GM21360 (cell line): ENCODE measurements around the gene WDR33.
"Not testable (repeated sequence)": the region's sequence is repeated elsewhere in the genome, so short reads cannot be mapped to it uniquely, and the experiment has no call there.

Experiments used
- ATAC-seq: cut with Tn5 transposase; IDR thresholded peaks from one replicate; pipeline ENCODE4 v1.9.1; 2021; ENCODE audit warnings: mild to moderate bottlenecking, moderate library complexity; ENCODE audit not compliant: unreplicated experiment

WDR33 gene

DNA sequence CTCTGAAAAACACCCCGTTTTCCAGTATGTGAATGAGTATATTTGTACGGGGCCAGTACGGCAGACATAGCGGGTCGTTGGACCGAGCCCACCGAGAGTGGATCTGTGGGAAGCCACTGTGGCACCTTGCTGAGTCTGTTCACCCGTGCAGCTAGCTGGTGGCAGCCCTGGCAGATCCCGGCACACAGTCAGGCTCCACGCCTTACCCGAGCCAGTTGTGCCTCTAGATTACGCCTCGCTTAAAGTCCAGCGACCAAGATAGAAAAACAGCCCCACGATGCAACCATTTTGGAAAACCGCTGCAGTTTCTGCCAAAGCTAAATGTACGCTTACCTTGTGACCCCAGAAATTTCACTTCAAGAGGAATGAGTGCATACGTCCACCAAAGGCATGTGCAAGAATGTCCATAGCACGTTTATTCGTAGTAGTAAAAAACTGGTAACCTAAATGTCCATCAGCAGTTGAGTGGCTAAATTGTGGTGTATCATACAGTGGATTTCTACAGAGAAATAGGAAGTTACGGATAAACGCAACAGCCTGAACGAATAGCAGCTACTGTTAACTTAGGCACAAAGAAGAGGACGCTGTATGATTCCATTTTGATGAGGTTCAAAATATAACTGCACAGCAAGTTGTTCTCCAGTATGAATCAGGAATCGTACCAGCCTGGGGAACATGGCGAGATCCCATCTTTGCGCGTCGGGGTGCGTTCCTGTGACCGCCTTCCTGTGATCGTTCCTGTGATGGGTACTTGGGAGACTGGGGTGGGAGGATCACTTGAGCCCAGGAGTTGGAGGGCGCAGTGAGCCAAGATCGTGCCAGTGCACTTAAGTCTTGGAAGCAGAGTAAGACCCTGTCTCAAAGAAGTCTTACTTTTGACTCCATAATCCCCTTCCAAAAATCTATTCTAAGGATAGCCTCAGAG is 688 bp upstream of the WDR33 start:
- ATAC-seq, result peak; percentile 34

DNA sequence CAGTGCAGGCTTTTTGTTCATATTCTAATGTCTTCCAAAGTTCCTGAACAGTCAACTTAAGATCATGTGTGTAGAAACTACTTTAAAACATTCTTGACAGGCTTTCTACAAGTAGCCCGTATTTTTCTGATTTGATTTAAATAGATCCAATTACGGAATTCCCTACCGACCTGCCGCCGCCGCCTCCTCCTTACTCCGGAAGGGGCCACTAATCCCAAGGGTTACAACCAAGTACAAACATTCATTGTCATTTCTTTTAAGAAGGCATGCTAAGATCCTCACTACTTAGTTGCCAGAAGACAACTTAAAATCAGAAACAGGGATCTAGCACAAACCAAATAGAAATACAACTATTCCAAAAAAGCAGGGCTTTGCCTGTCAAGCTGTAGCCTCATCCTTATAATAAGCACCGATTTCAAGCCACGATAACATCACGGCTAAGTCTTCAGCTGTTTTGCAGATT is 784 bp downstream of the WDR33 start:
- ATAC-seq, result no peak

DNA sequence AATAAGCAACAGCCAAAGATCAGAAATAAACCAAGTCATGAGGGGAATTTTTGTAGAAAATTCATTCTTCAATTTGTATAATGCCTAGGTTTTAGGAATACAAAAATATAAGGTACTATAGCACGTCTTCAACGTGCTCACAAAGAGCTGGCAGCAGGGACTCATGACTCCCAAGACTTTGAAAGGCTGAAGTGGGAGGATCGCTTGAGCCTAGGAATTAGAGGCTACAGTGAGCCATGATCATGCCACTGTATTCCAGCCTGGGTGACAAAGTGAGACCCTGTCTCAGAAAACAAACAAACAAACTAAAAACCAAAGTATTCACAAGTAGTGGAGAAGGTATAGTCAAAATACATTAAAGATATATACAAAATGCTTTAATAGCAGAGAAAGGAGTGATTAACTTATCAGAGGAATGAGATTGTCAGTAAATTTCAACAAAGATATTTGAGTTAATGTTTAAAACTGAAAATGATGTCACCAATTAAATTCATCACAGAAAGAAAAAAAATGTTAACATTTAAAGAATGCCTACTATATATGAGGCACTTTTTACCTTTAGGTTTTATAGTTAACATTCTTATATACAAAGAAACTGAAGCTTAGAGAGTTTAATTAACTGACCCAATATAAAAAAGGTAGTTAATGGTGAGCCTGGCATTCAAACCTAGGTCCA is 3.2 kb downstream of the WDR33 start:
- ATAC-seq, result no peak

DNA sequence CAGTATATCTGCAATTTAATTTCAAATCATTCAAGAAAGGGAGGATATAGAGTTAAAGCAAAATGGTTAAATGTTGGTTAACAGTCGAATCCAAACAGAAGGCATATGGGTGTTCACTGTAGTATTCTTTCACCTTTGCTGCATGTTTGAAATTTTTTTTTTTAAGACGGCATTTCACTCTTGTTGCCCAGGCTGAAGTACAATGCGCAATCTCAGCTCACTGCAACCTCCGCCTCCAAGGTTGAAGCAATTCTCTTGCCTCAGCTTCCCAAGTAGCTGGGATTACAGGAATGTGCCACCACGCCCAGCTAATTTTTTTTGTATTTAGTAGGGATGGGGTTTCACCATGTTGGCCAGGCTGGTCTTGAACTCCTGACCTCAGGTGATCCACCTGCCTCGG is 4.1 kb downstream of the WDR33 start:
- ATAC-seq, result not testable (repeated sequence)

DNA sequence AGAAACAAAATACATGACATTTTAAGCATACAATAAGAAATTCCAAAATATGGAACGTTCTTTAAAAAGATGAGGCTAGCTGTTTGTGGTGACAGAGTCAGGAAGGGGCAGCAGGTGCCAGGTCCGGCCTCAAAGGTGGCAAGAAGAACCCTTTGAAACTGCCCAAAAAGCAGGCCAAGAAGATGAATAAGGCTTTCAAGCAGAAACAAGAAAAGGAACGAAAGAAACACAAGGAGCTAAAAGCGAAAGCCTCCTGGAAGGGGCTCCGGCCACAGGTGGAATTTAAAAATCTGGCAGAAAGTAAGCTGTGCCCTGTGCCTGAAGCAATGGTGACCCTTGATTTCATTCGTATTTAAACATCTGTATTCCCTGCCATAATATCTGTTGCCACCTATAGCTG is 5.5 kb downstream of the WDR33 start:
- no peak for ATAC-seq

DNA sequence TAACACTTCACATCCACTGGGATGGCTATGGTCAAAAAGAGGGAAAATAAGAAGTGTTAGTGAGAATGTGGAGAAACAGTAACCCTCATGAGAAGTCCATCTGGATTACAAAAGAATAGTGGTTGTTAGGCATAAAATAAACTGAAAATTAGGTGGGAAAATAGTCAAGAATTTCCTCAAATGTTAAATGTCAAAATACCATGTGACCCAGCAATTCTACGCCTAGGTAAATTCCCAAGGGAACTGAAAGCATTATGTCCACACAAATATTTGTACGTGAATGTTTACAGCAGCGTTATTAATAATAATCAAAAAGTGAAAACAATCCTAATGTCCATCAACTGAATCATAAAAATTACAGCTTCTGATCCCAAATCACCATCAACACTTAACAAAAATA is 11.0 kb downstream of the WDR33 start:
- no peak for ATAC-seq

DNA sequence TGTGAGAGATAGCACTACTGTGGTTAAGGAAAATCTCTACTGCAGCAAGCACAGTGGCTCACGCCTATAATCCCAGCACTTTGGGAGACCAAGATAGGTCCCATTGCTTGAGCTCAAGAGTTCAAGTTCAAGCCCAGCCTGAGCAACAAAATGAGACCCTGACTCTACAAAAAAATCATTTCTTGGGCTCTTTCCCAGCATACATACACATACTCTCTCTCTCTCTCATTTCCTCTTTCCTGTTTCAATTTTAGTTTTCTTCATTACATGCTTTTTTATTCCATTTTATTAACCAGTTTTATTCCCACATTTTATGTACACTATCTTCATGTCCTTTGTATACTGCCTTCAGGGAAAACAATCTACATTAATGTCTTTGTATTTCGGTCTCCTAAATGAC is 14.6 kb downstream of the WDR33 start:
- ATAC-seq, result no peak

DNA sequence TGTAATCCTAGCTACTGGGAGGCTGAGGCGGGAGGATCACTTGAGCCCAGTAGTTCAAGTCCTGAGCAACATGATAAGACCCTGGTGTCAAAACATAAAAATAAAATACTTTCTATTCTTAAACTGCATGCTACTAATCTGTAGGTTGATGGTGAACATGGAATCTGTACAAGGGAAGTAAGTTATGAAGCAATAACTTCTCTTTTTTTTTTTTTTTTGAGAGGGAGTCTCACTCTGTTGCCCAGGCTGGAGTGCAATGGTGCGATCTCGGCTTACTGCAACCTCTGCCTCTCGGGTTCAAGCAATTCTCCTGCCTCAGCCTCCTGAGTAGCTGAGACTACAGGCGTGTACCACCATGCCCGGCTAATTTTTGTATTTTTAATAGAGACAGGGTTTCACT is 16.1 kb downstream of the WDR33 start:
- not testable (repeated sequence) for ATAC-seq

DNA sequence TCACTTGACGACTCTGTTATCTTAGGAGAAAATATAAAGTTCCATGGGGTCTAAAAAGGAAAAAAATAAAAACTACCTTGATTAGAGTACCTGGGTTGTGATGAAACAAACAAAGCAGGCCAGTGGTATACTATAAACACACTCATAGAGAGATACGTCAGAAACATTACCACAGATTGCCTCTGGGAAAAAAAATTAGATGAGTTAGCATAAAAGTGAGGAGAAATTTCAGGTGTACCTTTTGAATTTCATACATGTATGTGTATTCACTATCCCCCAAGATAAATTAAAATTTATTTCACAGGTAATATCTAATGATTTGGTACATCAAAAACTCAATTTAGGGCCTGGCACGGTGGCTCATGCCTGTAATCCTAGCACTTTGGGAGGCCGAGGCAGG is 18.2 kb downstream of the WDR33 start:
- ATAC-seq, result no peak

DNA sequence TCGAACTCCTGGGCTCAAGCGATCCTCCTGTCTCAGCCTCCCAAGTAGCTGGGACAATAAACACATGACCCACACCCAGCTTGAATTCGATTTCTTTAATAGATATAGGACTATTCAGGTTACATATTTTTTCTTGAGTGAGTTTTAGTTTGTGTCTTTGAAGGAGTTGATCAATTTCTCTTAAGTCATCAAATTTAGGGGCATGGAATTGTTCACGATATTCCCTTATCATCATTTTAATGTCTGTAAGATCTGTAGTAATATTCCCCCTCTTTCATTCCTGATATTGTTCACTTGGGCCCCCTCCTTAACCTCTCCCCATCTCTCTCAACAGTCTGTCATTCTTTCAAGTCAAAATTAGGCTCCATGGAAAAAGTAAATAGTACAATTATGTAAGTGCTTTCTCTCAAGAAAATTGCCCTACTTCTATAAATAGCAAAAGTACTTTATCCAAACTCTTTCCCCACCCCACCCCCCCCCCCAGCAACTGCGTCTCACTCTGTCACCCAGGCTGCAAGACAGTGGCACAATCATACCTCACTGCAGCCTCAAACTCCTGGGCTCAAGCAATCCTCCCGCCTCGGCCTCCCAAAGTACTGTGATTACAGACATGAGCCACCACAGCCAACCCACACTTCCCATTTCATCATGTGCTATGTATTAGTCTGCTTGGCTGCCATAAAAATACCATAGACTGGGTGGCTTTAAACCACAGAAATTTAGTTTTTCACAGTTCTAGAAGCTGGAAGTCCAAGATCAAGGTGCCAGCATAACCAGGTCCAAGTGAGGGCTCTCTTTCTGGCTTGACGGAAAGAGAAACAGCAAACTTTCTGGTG is 20.1 kb downstream of the WDR33 start:
- ATAC-seq, result no peak

DNA sequence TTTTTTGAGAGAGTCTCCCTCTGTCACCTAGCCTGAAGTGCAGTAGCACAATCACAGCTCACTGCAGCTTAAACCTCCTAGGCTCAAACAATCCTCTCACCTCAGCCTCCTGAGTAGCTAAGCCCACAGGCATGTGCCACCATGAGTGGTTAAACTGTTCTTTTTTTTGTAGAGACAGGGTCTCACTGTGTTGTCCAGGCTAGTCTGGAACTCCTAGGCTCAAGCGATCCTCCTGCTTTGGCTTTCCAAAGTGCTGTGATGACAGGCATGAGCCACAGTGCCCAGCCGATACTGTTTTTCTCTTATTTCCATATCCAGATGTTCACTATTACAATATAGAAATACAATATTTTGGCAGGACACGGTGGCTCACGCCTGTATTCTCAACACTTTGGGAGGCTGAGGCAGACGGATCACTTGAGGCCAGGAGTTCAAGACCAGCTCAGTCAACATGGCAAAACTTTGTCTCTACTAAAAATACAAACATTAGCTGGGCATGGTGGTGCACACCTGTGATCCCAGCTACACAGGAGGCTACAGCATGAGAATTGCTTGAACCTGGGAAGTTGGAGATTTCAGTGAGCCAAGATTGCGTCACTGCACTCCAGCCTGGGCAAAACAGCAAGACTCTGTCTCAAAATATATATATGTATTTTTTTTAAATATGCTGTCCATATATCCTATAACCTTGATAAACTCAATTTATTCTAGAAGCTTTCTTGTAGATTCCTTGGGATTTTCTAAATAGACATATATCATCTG is 24.7 kb downstream of the WDR33 start:
- ATAC-seq, result no peak

DNA sequence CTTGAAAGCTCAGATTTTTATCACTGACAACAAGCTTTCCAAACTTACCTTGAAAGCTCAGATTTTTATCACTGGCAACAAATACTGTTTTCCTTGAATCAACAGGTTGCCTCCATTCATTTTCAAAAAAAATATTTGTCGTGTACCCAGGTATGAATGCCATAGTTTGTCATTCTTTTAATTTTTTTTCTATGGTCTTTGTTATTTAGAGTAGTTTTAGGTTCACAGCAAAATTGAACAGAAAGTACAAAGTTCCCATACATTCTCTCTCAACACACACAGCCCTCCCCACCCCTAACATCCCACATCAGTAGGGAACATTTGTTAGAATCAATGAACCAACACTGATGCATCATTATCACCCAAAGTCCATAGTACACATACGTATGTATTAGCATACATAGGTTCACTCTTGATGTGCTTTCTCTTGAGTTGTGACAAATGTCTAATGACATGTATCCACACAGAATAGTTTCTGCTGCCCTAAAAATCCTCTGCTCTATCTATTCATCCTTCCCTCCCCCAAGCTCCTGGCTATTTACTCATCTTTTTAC is 25.9 kb downstream of the WDR33 start:
- ATAC-seq, result no peak

DNA sequence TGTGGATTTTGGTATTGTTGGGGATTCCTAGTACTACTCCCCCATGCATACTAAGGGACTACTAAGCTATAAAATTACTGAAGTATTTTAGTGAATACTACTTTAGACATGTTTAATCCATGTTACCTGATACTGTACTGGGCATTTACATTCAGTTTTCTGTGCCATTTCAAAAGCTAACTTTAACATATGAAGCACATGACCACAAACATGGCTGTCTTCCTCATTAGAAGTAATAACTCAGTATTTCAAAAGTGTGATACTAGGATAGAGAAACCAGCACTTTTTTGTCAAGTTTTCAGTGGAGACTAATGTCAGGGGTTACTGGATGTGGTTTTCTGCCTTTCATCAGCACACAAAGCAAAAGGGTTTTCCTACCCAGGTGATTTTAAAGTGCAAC is 27.9 kb downstream of the WDR33 start:
- no peak for ATAC-seq

DNA sequence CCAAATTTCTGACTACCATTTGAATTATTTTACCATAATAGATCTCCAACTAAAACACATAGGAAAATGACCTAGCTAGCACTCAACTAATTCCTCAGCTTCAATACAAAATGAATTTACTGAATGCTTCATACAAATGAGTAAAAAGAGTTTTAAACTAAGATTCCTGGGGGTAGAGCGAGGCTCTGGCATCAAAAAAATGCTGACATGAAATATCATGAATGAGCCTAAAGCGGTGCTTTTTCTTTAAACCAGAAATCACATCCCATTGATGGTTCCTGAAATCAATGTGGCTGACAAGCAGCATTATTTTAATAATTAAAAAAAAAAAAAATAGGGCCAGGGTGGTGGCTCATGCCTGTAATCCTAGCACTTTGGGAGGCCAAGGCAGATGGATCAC is 32.1 kb downstream of the WDR33 start:
- no peak for ATAC-seq

DNA sequence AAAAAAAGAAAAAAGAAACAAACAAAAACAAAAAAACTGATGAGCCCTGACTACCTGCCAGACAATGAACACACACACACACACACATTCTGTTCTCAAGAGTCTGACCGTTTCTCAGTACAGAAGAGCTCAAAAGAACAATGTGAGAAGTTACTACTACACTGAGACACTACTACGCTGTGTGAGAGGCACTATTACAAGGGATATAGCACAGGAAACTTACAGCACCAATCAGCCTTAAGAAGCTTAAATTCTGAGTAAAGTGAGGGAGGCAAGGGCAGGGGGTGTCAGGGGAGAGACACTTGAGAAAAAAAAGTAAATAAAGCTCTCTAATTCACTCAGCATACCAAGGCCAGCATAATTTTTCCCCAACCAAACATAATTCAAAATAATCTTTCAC is 32.5 kb downstream of the WDR33 start:
- no peak for ATAC-seq

DNA sequence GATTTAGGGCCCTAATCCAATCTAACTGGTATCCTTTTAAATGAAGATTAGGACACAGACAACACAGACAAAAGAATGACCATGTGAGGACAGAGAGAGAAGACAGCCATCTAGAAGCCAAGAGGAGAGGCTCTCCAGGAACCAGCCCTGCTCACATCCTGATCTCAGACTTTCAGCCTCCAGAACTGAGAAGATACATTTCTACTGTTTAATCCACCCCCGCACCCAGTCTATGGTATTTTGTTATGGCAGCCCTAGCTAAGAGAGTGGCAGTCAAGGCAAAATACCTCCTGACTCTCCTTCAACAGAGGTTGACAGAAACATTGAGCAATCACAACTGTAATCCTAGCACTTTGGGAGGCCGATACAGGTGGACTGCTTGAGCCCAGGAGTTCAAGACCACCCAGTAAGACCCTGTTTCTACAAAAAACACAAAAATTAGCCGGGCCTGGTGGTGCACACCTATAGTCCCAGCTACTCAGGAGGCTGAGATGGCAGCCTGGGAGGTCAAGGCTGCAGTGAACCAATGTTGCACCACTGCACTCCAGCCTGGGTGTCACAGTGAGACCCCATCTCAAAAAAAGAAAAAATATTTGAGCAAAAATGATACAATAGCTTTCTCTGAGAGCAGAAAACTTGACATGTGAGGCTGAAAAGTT is 34.7 kb downstream of the WDR33 start:
- no peak for ATAC-seq

DNA sequence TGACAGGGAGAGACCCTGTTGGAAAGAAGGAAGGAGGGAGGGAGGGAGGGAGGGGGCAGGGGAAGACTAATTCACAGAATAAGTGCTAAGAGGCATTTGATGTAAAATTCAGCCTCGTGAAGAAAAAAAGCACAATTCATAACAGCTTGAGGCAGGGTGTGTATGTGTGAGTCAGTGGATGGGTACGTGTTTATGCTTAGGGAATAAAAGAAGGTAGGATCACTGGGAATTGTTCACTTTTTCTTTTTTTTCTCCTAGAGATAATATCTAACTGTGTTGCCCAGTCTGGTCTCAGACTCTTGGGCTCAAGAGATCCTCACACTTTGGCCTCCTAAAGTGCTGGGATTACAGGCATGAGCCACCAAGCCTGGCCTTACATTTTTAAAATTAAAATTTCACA is 39.2 kb downstream of the WDR33 start:
- no peak for ATAC-seq

DNA sequence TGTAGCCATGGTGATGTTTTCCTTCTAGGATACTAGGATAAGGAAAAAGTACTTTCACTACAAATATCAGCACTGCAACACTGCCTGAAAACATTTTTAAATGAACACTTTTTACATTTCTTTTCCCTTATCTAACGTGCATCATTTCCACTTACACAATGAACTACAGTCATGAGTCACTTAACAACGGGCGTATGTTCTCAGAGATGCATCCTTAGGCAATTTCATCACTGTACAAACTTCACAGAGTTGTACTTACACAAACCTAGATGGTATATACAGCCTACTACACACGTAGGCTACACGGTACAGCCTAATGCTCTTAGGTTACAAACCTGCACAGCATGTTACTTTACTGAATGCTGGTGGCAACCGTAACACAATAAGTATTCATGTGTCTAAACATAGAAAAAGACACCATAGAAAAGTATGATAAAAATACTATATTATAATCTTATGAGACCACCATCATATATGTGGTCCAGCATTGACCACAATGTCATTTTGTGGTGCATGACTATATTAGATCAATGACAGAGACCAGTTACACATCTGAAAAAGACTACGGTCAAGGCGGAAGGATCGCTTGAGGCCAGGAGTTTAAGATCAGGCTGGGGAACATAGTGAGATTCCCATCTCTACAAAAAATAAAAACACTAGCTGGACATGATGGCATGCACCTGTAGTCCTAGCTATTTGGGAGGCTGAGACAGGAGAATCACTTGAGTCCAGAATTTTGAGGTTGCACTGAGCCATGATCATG is 39.8 kb downstream of the WDR33 start:
- no peak for ATAC-seq

DNA sequence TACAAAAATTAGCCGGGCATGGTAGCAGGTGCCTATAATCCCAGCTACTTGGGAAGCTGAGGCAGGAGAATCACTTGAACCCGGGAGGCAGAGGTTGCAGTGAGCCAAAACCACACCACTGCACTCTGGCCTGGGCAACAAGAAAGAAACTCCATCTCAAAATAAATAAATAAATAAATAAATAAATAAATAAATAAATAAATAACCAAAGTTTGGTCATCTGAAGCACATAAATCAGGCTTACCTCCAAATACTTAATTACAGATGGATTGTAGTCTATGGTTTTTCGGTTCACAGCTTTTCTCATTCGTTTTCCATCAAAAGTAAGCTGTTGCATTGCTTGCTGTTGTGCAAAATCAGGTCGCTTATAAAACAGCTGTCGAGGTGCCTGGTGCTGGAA is 40.4 kb downstream of the WDR33 start:
- not testable (repeated sequence) for ATAC-seq
